Activated effector memory CD4-positive, alpha-beta T cell treated with Interleukin-2 at 50 U/mL for 16 hours (primary cell): ENCODE data around the gene SEMA4D.

Experiments used
- DNase-seq: peaks from one replicate; pipeline ENCODE4 v3.0.0-alpha.2; 2020

The SEMA4D gene

GRCh38 chr9:89464300-89464901 is 33.5 kb downstream of the SEMA4D start:
- no peak for DNase-seq

- no peak for DNase-seq
These were observed 34.9 kb downstream of the SEMA4D start for GRCh38 chr9:89462817-89463683.

GRCh38 chr9:89462199-89462598 is 35.7 kb downstream of the SEMA4D start:
- no peak for DNase-seq

- no peak for DNase-seq
These were observed 36.6 kb downstream of the SEMA4D start for GRCh38 chr9:89461265-89461664.

GRCh38 chr9:89460551-89460950 is 37.4 kb downstream of the SEMA4D start:
- DNase-seq: no peak

GRCh38 chr9:89458768-89459496 is 39.0 kb downstream of the SEMA4D start:
- DNase-seq: no peak

GRCh38 chr9:89457376-89457855 is 40.5 kb downstream of the SEMA4D start:
- DNase-seq: no peak

- DNase-seq: peak; percentile 47
These were observed 42.5 kb downstream of the SEMA4D start for GRCh38 chr9:89455356-89455824.

- no peak for DNase-seq
These were observed 43.2 kb downstream of the SEMA4D start for GRCh38 chr9:89454498-89455355.

- DNase-seq: no peak
These were observed 44.5 kb downstream of the SEMA4D start for GRCh38 chr9:89453452-89453851.

- no peak for DNase-seq
These were observed 45.4 kb downstream of the SEMA4D start for GRCh38 chr9:89452561-89452960.

GRCh38 chr9:89450213-89450612 is 47.7 kb downstream of the SEMA4D start:
- DNase-seq: no peak

GRCh38 chr9:89449261-89449671 is 48.6 kb downstream of the SEMA4D start:
- DNase-seq: no peak

GRCh38 chr9:89448821-89449220 is 49.1 kb downstream of the SEMA4D start:
- no peak for DNase-seq

GRCh38 chr9:89448381-89448780 is 49.5 kb downstream of the SEMA4D start:
- DNase-seq: no peak

- DNase-seq: no peak
These were observed 50.5 kb downstream of the SEMA4D start for GRCh38 chr9:89447416-89447815.

GRCh38 chr9:89446961-89447310 is 51.0 kb downstream of the SEMA4D start:
- DNase-seq: no peak

GRCh38 chr9:89446261-89446960 is 51.5 kb downstream of the SEMA4D start:
- no peak for DNase-seq

GRCh38 chr9:89445801-89446251 is 52.1 kb downstream of the SEMA4D start:
- no peak for DNase-seq

- DNase-seq: no peak
These were observed 52.8 kb downstream of the SEMA4D start for GRCh38 chr9:89444925-89445765.

- DNase-seq: peak; percentile 54
These were observed 53.6 kb downstream of the SEMA4D start for GRCh38 chr9:89444274-89444673.
